GM19397 (cell line): ENCODE results near the gene TXNDC16.

ENCODE experiments used
- ATAC-seq: cut with Tn5 transposase; IDR thresholded peaks from one replicate; pipeline ENCODE4 v1.9.1; 2021; ENCODE audit warnings: mild to moderate bottlenecking, moderate library complexity; ENCODE audit not compliant: unreplicated experiment

Gene TXNDC16

GRCh38 chr14:52395728-52396127 is 156.6 kb downstream of the TXNDC16 start:
- ATAC-seq, result no peak

GRCh38 chr14:52391881-52392615 is 160.3 kb downstream of the TXNDC16 start:
- no peak for ATAC-seq
